Liver (tissue), 9 donors: Measurements from ENCODE around the gene TBC1D4. TPM values are rescaled to one million over a fixed set of nuclear protein-coding genes. Genes with fewer than 3 reads are reported as not detected.

Source experiments
- DNase-seq: peaks from one replicate; pipeline ENCODE4 v3.0.0-alpha.2; 2017; ENCODE audit warnings: low spot score
- H3K27ac ChIP-seq, 2 donors: one replicate each; pipeline ENCODE4 v1.7.0; 2013; ENCODE audit warnings: inconsistent platforms in 2 of 2, low read length in 2 of 2, control low read depth in 1 of 2, low read depth in 1 of 2, mild to moderate bottlenecking in 1 of 2
- H3K27me3 ChIP-seq, 4 donors: one replicate each; pipeline versions ENCODE4 v1.6.1 to v1.7.0; 2013; ENCODE audit warnings: low read length in 3 of 4, inconsistent platforms in 1 of 4, mild to moderate bottlenecking in 1 of 4, moderate library complexity in 1 of 4; ENCODE audit not compliant: control insufficient read depth in 4 of 4, insufficient read depth in 4 of 4
- H3K36me3 ChIP-seq, 4 donors: one replicate each; pipeline versions ENCODE4 v1.6.1 to v1.7.0; 2013; ENCODE audit warnings: low read length in 3 of 4, mild to moderate bottlenecking in 3 of 4, low read depth in 1 of 4, moderate library complexity in 1 of 4; ENCODE audit not compliant: control insufficient read depth in 4 of 4, insufficient read depth in 3 of 4
- H3K4me1 ChIP-seq, 4 donors: one replicate each; pipeline versions ENCODE4 v1.6.1 to v1.7.0; 2013; ENCODE audit warnings: low read length in 3 of 4, mild to moderate bottlenecking in 3 of 4, moderate library complexity in 1 of 4; ENCODE audit not compliant: control insufficient read depth in 4 of 4, insufficient read depth in 4 of 4
- H3K4me3 ChIP-seq, 3 donors: one replicate each; pipeline versions ENCODE4 v1.6.1 to v1.7.0; 2013; ENCODE audit warnings: low read length in 3 of 3, control low read depth in 1 of 3, low read depth in 1 of 3, mild to moderate bottlenecking in 1 of 3
- H3K9ac ChIP-seq, 2 donors: one replicate each; pipeline ENCODE4 v1.7.0; 2013; ENCODE audit warnings: low read length in 2 of 2, mild to moderate bottlenecking in 2 of 2, moderate library complexity in 2 of 2, control low read depth in 1 of 2, low read depth in 1 of 2
- H3K9me3 ChIP-seq, 4 donors: one replicate each; pipeline versions ENCODE4 v1.6.1 to v1.7.0; 2013; ENCODE audit warnings: low read length in 3 of 4; ENCODE audit not compliant: control insufficient read depth in 4 of 4
- ATF3 ChIP-seq: IDR thresholded peaks from 2 replicates; pipeline ENCODE4 v1.6.1; 2016; ENCODE audit warnings: antibody characterized with exemption
- EGR1 ChIP-seq, 2 donors: IDR thresholded peaks; 2 replicates each; pipeline ENCODE4 v1.6.1; 2016 to 2018; ENCODE audit warnings: antibody characterized with exemption in 2 of 2, low read depth in 2 of 2
- FOXA1 ChIP-seq: IDR thresholded peaks from 2 replicates; pipeline ENCODE4 v1.6.1; 2016; ENCODE audit warnings: antibody characterized with exemption
- FOXA2 ChIP-seq: IDR thresholded peaks from 2 replicates; pipeline ENCODE4 v1.6.1; 2016; ENCODE audit warnings: antibody characterized with exemption
- GABPA ChIP-seq, 2 donors: IDR thresholded peaks in 1 of 2; conservative IDR thresholded peaks in 1 of 2; 2 replicates each; pipeline ENCODE4 v1.6.1; 2016; ENCODE audit warnings: antibody characterized with exemption in 2 of 2, mild to moderate bottlenecking in 1 of 2, moderate library complexity in 1 of 2
- HNF4A ChIP-seq, 2 donors: conservative IDR thresholded peaks; 2 replicates each; pipeline ENCODE4 v1.6.1; 2016; ENCODE audit warnings: antibody characterized with exemption in 2 of 2, mild to moderate bottlenecking in 2 of 2
- JUND ChIP-seq, 2 donors: IDR thresholded peaks; 2 replicates each; pipeline ENCODE4 v1.6.1; 2016; ENCODE audit warnings: antibody characterized with exemption in 2 of 2
- NR2F2 ChIP-seq: IDR thresholded peaks from 2 replicates; pipeline ENCODE4 v1.6.1; 2016; ENCODE audit warnings: antibody characterized with exemption
- RAD21 ChIP-seq, 2 donors: IDR thresholded peaks; 2 replicates each; pipeline ENCODE4 v1.6.1; 2016; ENCODE audit warnings: antibody characterized with exemption in 2 of 2, mild to moderate bottlenecking in 2 of 2
- REST ChIP-seq: IDR thresholded peaks from 2 replicates; pipeline ENCODE4 v1.6.1; 2016; ENCODE audit warnings: antibody characterized with exemption, mild to moderate bottlenecking
- RXRA ChIP-seq, 2 donors: IDR thresholded peaks; 2 replicates each; pipeline ENCODE4 v1.6.1; 2017 to 2018; ENCODE audit warnings: antibody characterized with exemption in 2 of 2, mild to moderate bottlenecking in 1 of 2
- TAF1 ChIP-seq: conservative IDR thresholded peaks from 2 replicates; pipeline ENCODE4 v1.6.1; 2016; ENCODE audit warnings: antibody characterized with exemption, mild to moderate bottlenecking
- YY1 ChIP-seq: IDR thresholded peaks from 2 replicates; pipeline ENCODE4 v1.6.1; 2016; ENCODE audit warnings: antibody characterized with exemption, mild to moderate bottlenecking
- WGBS: extraction: QIAGEN DNeasy Blood & Tissue Kit; methylation state at CpG from one replicate; pipeline ENCODE4 v1.1.7; 2013; 5-methylcytosine and 5-hydroxymethylcytosine counted together
- polyA plus RNA-seq, 2 donors: library from polyadenylated mRNA; stranded (reverse) in 1 of 2; unstranded in 1 of 2; fragments of 200-250 nt in 1 of 2; fragments of >200 nt in 1 of 2; fragmentation: Nextera tagmentation in 1 of 2; extraction: Ambion mirVana in 1 of 2; gene quantifications; one replicate each; pipeline versions ENCODE4 v1.2.1 to v1.2.3, GENCODE V29; 2013 to 2015
- total RNA-seq, 2 donors: library from RNA; depleted of rRNA; stranded (reverse); fragments of >200 nt; gene quantifications; one replicate each; pipeline ENCODE4 v1.2.3, GENCODE V29; 2014
- TF ChIP-seq, protein P1 (sequence below): fragments of 150-350 bp; IDR thresholded peaks from 2 replicates; pipeline ENCODE4 v1.5.1; 2017; ENCODE audit warnings: improper control_type of control experiment, low read depth, low read length; ENCODE audit not compliant: missing input control
- TF ChIP-seq, protein P2 (sequence below): IDR thresholded peaks from 2 replicates; pipeline ENCODE4 v1.6.1; 2016; ENCODE audit warnings: antibody characterized with exemption
- donor health status: healthy.
- donor health status: healthy.
- donor health status: healthy.
- donor health status: healthy.
- donor health status: healthy.

TBC1D4 gene
- total and polyA plus RNA-seq, 4 donors = 2.3 to 11.1 (median 6.5) TPM

GRCh38 chr13:75375329-75375728 lies 106.6 kb downstream of the TBC1D4 start:
- Histone ChIP-seq H3K27me3 (no peaks in the 10 kb centered on the region), H3K9ac (no peak overlapping the region), H3K27ac (no peak overlapping the region), H3K36me3 (no peaks in the 10 kb centered on the region), H3K4me3 (no peak overlapping the region), H3K4me1 (peaks cover 4 to 9% (median 5%) of the 10 kb centered on the region in 4 donors), H3K9me3 (no peaks in the 10 kb centered on the region)
- 86% methylated on average over 2 of the region's 2 CpGs for WGBS
- TF ChIP-seq GABPA (IDR thresholded peaks at IDR 0.05 in 1 of 2, conservative IDR thresholded peaks at IDR 0.05 in 1 of 2) (no peak), FOXA2 (no peak), FOXA1 (no peak), JUND (IDR thresholded peaks at IDR 0.05) (no peak), NR2F2 (no peak), YY1 (no peak), HNF4A (conservative IDR thresholded peaks at IDR 0.05) (no peak), TAF1 (no peak)
- DNase-seq = no peak

GRCh38 chr13:75373988-75374387 lies 108.0 kb downstream of the TBC1D4 start:
- H3K27ac ChIP-seq = no peak overlapping the region
- no peak overlapping the region for H3K9ac ChIP-seq
- H3K9me3 ChIP-seq = no peaks in the 10 kb centered on the region
- TF ChIP-seq NR2F2 (no peak), TAF1 (no peak), RAD21 (IDR thresholded peaks at IDR 0.05) (no peak), EGR1 (IDR thresholded peaks at IDR 0.05; ENCODE audit: low read depth in 2 of 2) (no peak), YY1 (no peak), RXRA (IDR thresholded peaks at IDR 0.05) (no peak), FOXA2 (no peak), FOXA1 (no peak), REST (no peak), JUND (IDR thresholded peaks at IDR 0.05) (no peak), ATF3 (no peak)
- TF ChIP-seq, protein P1, sequence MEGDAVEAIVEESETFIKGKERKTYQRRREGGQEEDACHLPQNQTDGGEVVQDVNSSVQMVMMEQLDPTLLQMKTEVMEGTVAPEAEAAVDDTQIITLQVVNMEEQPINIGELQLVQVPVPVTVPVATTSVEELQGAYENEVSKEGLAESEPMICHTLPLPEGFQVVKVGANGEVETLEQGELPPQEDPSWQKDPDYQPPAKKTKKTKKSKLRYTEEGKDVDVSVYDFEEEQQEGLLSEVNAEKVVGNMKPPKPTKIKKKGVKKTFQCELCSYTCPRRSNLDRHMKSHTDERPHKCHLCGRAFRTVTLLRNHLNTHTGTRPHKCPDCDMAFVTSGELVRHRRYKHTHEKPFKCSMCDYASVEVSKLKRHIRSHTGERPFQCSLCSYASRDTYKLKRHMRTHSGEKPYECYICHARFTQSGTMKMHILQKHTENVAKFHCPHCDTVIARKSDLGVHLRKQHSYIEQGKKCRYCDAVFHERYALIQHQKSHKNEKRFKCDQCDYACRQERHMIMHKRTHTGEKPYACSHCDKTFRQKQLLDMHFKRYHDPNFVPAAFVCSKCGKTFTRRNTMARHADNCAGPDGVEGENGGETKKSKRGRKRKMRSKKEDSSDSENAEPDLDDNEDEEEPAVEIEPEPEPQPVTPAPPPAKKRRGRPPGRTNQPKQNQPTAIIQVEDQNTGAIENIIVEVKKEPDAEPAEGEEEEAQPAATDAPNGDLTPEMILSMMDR = no peak
- TF ChIP-seq, protein P2, sequence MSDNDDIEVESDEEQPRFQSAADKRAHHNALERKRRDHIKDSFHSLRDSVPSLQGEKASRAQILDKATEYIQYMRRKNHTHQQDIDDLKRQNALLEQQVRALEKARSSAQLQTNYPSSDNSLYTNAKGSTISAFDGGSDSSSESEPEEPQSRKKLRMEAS = no peak
- H3K36me3 ChIP-seq = no peaks in the 10 kb centered on the region
- no peaks in the 10 kb centered on the region for H3K27me3 ChIP-seq
- DNase-seq = no peak
- WGBS = 80% methylated on average over 5 of the region's 5 CpGs
- H3K4me1 ChIP-seq = peaks cover 1 to 9% (median 4%) of the 10 kb centered on the region in 4 donors
- no peak overlapping the region for H3K4me3 ChIP-seq
